ENCODE measurements around the gene HIPK2. TPM values are rescaled to one million over a fixed set of nuclear protein-coding genes. Genes with fewer than 3 reads are reported as not detected.

The HIPK2 gene
- total and polyA plus RNA-seq, 2 of the 4 experiments (the other 2 are of a cell fraction) = 22.0 to 27.1 TPM

DNA sequence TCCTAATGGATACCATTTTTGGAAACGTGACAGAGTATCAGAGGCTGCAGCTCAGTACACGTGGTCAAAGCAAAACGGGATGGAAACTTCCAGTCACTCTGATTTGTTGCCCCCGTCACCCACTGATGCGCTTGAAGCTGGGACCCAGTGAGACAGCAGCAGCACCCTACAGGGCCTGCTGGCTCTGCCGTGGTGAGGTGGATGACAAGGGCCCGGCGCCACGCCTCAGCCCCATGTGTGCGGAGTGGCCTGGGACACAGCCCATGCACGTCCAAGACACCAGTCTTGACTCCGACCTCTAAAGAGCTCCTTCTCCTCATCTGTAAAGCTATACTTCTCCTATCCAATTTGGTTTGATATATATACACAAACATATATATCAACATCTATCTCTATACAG, 215.3 kb downstream of the HIPK2 start:
- peaks cover 8% of the 10 kb centered on the region; the same call in 1 of the 2 replicates for H3K27me3 ChIP-seq (ENCODE audit: control insufficient read depth, insufficient read depth, low read length)
- no peak overlapping the region for H2AFZ ChIP-seq (replicated peaks; ENCODE audit: low read length, poor library complexity)
- no peak overlapping the region for H2AK5ac ChIP-seq (ENCODE audit: low read depth, low read length)
- peaks cover 2% of the 10 kb centered on the region; the same call in 1 of the 2 replicates for H3K4me1 ChIP-seq (ENCODE audit: control insufficient read depth, insufficient read depth, low read length)
- no peak overlapping the region for H2BK20ac ChIP-seq (ENCODE audit: low read depth, low read length)
- H2BK120ac ChIP-seq (ENCODE audit: low read depth, low read length) = no peak overlapping the region
- H4K8ac ChIP-seq (ENCODE audit: low read depth in 2 of 2, low read length in 2 of 2) = no peak overlapping the region
- H3K9me3 ChIP-seq (ENCODE audit: control insufficient read depth, insufficient read depth, low read length) = no peaks in the 10 kb centered on the region
- CTCF ChIA-PET = no interaction called here
- intact Hi-C loops (cut with micrococcal nuclease) (no loop called here), in situ Hi-C loops (cut with MboI; ENCODE audit: low sequenced_read_pairs) (no loop called here), dilution Hi-C loops (cut with HindIII; ENCODE audit: low sequenced_read_pairs, unreplicated experiment) (no loop called here)
- no peak overlapping the region for H3K14ac ChIP-seq (replicated peaks; ENCODE audit: low read depth, low read length)
- H4K5ac ChIP-seq (ENCODE audit: low read depth, low read length) = no peak overlapping the region
- H3K9ac ChIP-seq (ENCODE audit: low read depth, low read length) = no peak overlapping the region
- no peak overlapping the region for H2AK9ac ChIP-seq (replicated peaks; ENCODE audit: low read depth, low read length, poor library complexity)
- H4K20me1 ChIP-seq (ENCODE audit: insufficient read depth, low read length) = peaks cover 7% of the 10 kb centered on the region; the same call in 1 of the 2 replicates
- H3K9me1 ChIP-seq (ENCODE audit: insufficient read depth, low read length) = peaks cover 8% of the 10 kb centered on the region; the same call in 1 of the 2 replicates
- POLR2A ChIA-PET (ENCODE audit: unreplicated experiment) = no interaction called here
- DNase-seq = no peak
- H2BK5ac ChIP-seq (ENCODE audit: low read depth, low read length, poor library complexity, severe bottlenecking) = no peak overlapping the region
- peaks cover 0 to 2% of the 10 kb centered on the region in 2 experiments; a peak in 1 of 4 replicates for H3K79me1 ChIP-seq (ENCODE audit: low read depth in 1 of 2, low read length in 2 of 2)
- no peak overlapping the region for H2BK15ac ChIP-seq (ENCODE audit: low read depth, low read length)
- BruUV-seq (replicated peaks) = TSS peak; percentile 20
- no peak for ATAC-seq (ENCODE audit: low read depth)
- H3K4me2 ChIP-seq (ENCODE audit: low read depth, low read length) = no peak overlapping the region
- H3K36me3 ChIP-seq (ENCODE audit: control insufficient read depth, insufficient read depth, low read length) = peaks cover 33% of the 10 kb centered on the region
- 80% methylated on average over 5 of the region's 12 CpGs; no CpG with 5 or more reads in 1 of the 2 experiments for WGBS, 2 experiments (ENCODE audit: extremely low coverage in 2 of 2, insufficient read length in 1 of 2)
- H4K91ac ChIP-seq (ENCODE audit: insufficient read depth, low read depth, low read length) = no peak overlapping the region
- no peak overlapping the region for H3K4me3 ChIP-seq (ENCODE audit: insufficient read depth, low read depth, low read length)
- TF ChIP-seq, protein P1, sequence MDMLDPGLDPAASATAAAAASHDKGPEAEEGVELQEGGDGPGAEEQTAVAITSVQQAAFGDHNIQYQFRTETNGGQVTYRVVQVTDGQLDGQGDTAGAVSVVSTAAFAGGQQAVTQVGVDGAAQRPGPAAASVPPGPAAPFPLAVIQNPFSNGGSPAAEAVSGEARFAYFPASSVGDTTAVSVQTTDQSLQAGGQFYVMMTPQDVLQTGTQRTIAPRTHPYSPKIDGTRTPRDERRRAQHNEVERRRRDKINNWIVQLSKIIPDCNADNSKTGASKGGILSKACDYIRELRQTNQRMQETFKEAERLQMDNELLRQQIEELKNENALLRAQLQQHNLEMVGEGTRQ (IDR thresholded peaks at IDR 0.05; ENCODE audit: low read depth, low read length) = no peak
- no peak for TF ChIP-seq RFX5 (IDR thresholded peaks at IDR 0.05; ENCODE audit: low read depth, low read length)
- TF ChIP-seq SMC3 (IDR thresholded peaks at IDR 0.05; ENCODE audit: low read depth, low read length) = no peak
- TF ChIP-seq RAD21 (IDR thresholded peaks at IDR 0.05; ENCODE audit: low read length) = no peak
- TF ChIP-seq MXI1 (IDR thresholded peaks at IDR 0.05; ENCODE audit: borderline replicate concordance, low read depth, low read length) = no peak
- no peak for TF ChIP-seq CHD1 (IDR thresholded peaks at IDR 0.05; ENCODE audit: low read depth, low read length)
- no peak for TF ChIP-seq CEBPB (IDR thresholded peaks at IDR 0.05; ENCODE audit: low read depth, low read length)
- TF ChIP-seq ELK1 (IDR thresholded peaks at IDR 0.05; ENCODE audit: borderline replicate concordance, low read depth, low read length) = no peak
- no peak for TF ChIP-seq NFE2L2 (IDR thresholded peaks at IDR 0.05; ENCODE audit: low read depth, low read length)
- no peak overlapping the region for H3K4ac ChIP-seq (ENCODE audit: low read depth, low read length)
- no peak overlapping the region for H3K18ac ChIP-seq (ENCODE audit: low read depth, low read length)
- no peak overlapping the region for H3K23ac ChIP-seq (ENCODE audit: low read depth, low read length)
- H3K27ac ChIP-seq (ENCODE audit: insufficient read depth, low read length) = no peak overlapping the region
- H3K56ac ChIP-seq (ENCODE audit: extremely low read depth, insufficient read depth, low read length) = no peak overlapping the region

Measured in IMR-90 (cell line).